HG03039 (cell line): ENCODE measurements around the gene PRKCD.

ENCODE experiments used
- ATAC-seq: cut with Tn5 transposase; IDR thresholded peaks from one replicate; pipeline ENCODE4 v1.9.1; 2021; ENCODE audit warnings: mild to moderate bottlenecking, moderate library complexity; ENCODE audit not compliant: unreplicated experiment

Gene PRKCD

DNA sequence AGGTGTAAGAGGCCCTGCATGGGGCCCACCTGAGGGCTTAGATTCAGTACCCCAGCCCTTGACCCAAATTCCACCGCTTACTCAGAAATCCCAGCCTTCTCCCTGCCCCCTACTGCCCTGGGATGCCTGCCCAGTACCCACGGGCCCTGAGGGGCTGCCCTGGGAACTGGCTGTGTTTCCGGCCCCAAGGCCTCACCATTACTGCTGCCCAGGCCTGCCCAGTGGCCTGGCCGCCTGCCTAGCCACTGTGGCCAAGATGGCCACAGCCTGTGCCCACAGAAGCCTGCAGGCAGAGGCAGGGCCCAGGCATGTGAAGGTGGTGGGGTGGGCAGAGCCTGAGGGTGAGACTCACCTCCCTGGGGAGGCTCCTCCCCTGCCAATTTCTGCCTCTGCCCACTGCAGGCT lies 6.1 kb upstream of the PRKCD start:
- ATAC-seq = no peak

DNA sequence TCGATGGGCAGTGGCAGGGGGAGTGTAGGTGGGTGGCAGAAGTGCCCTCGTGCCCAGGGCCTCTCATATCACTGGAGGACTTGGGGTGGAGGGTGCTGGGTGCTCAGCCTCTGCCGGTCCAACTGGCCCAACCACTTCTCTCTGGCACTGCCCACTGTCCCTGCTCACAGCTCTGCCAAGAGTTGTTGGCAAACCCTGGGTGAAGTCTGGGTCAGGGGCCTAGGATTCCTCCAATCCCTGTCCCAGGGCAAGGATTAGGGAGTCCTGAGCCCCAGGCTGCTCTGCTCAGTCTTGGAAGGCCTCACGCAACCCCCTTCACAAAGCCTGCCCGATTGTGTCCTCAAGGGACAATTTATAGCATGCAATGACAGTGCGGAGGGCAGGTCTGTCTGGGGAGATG lies 5.2 kb upstream of the PRKCD start:
- no peak for ATAC-seq

DNA sequence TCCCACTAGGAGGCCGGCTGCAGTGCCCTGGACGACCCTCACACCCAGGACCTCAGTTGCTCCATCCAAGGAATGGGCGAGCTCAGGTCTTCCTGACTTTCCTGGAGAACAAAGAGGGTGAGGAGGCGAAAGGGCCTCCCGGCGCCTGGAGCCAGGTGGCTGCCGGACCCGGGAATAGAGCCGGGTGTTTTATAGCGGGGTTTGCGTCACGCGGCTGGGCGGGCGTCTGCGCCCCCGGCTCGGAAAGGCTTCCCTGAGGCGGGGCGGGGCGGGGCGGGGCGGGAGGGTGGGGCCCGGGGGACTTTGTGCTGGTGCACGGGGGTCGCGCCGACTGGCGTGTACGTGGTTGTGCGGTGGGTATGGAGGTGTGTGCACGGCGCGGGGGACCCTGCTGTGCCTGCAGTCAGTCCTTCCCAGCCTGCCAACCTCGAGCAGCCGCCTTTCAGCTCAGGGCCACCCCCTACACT lies 4.6 kb upstream of the PRKCD start:
- ATAC-seq = no peak

DNA sequence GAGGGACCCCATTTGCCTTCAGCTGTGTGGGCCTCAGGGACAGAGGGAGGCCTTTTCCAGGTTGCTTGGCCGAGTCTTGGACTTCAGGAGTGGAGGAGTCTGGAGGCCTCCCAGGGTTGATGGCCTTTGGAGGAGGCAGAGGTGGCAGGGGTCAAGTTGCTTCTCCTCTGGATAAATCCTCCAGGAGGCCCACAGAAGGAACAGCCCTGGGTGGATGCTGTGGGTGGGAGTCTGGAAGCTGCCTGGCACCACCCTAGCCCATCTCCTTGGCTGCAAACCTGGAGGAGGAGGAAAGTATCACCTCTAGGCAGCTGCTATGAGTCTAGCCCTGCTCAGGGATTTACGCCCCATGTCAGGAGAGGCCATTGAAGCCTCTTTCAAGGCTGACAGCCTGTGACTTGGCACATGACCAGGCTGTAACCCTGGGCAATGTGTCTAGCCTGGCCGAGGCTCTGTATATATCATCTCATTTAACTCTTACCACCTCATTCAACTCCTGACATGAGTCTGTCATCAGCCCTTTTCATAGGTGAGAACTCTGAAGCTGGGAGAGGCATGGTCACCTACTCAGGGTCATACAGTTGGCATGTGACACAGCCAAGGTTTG lies 2.9 kb upstream of the PRKCD start:
- ATAC-seq = no peak

DNA sequence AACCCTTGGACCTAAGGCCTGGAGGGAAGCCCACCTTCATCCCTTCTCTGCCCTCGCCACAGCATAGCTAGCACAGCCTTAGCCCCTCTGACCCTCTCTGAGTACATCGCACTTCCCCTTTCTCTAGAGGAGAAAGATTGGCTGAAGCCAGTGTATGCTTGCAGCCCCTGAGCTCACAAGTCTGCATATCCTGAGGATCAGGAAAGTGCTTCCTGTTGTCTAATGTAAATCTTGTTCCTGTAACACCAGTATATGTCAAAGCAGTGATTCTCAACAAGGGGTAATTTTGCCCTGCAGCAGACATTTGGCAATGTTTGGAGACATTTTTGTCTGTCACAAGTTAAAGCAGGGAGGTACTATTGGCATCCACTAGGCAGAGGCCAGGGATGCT lies 2.2 kb upstream of the PRKCD start:
- ATAC-seq = no peak

DNA sequence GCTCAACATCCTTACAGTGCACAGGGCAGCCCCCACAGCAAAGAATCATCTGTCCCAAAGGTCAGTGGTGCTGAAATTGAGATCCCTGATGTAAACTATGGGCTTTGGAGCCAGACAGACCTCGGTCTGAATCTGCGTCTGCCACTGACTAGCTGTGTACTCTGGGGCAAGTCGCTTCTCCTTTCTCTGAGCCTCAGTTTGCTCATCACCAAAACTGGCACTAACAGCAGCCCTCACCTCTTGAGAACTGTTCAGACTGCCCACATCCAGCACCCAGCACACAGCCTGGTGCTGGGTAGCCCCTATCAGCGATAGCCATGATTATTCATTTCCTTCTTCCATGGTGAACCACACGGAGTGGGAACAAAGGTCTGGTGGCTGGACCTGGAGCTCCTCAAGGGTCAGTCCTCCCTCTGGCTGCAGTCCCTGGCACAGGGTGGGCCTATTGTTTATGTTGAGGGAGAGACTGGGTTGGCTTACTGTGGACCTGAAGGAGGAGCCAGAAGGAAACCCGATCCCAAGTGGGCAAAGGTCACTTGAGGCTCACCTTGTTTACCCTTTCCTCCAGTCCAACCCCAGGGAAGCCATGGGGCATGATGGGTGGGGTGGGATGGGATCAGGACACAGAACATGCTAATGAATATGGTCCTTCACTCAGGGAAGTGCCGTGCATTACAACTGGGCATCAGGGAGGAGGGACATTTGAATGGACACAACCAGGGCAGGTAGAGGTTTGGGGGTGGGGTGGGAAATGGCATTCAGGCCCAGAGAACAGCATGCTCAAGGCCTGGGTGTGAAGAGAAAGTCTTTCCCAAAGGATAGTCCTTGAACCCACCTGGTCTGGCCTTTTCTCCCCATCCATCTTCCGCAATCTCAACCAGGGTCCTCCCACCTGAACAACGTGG lies 1.6 kb upstream of the PRKCD start:
- no peak for ATAC-seq

DNA sequence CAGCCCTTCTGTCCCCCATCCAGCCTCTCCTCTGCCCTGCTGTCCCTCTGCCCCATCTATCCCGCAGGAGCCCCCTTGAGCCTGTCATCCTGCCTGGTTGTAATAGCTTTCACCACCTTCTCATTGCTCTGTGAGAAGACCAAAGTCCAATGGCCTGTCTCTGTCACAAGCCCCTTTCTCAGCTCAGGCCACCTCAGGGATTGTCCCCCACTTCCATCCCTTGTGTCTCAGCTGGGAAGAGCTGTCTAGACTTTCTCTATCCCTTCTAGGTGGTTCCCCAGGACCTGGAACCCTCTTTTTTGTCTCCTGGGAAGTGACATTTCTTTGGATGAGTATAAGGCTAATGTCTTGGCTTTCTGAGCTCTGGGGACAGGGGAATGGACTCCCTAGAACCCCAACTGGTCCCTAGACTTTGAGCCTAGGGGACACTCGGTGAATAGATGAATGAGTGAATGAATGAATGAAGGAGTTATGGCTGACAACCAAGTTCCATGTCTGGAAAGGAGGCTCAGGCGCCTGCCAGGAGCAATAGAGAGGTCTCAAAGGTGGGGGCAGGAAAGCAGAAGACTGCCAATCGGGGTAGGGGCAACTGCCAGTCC lies 849 bp upstream of the PRKCD start:
- ATAC-seq = no peak

DNA sequence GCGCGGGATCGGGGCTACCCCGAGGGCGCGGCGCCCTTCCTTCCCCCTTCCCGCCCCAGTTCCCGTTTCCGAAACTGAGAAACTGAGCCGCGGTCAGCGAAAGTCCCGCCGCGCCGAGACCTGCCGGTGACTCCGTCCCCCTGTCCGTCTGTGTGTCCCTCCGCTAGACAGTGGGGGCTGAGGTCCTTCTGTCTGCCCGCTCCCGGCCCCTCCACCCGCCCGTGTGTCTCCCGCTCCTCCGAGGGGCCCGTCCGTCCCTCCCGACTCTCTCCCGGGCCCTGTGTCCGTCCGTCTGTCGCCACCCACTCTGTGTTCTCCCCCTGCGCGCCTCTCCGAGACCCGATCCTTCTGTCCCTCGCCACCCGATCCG lies 426 bp downstream of the PRKCD start:
- no peak for ATAC-seq

DNA sequence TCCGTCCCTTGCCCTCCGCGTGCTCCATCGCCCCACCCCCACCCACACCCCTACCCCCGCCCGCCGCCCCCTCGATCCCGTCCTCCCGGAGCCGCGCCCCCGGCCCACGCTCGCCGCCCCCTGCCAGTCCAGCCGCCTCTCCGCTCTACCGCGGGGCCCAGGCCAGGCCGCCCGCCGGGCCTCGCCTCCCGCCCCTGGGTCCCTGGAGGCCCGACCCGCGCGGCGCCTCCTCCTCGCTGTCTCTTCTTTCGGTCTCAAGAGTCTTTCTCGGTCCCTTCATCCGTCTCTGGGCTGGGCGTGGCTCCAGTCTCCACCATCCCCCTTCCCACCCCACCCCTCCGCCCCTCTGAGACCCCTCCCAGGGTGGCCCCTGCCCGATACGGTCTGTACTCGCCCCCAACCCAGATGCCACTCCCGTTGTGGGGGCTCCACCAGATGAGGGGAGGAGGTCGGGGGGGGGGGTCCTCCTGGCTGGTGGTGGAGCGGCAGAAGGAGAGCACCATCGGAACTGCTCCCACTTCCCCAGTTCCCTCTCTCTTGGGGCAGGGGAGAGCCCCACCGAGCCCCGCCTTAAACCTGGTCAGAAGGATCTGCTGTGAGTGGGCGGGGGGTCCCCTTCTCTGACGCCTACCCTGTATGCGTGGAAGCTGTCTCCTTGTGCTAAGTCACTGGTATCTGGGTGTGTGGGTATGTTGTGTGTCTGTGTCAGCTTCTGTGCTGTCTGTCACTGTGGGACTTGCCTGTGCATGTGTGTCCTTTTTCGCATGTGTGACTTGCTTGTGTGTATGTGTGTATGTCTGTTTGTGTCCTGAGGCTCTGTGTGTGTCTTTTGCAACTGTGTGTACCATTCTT lies 1.0 kb downstream of the PRKCD start:
- no peak for ATAC-seq

DNA sequence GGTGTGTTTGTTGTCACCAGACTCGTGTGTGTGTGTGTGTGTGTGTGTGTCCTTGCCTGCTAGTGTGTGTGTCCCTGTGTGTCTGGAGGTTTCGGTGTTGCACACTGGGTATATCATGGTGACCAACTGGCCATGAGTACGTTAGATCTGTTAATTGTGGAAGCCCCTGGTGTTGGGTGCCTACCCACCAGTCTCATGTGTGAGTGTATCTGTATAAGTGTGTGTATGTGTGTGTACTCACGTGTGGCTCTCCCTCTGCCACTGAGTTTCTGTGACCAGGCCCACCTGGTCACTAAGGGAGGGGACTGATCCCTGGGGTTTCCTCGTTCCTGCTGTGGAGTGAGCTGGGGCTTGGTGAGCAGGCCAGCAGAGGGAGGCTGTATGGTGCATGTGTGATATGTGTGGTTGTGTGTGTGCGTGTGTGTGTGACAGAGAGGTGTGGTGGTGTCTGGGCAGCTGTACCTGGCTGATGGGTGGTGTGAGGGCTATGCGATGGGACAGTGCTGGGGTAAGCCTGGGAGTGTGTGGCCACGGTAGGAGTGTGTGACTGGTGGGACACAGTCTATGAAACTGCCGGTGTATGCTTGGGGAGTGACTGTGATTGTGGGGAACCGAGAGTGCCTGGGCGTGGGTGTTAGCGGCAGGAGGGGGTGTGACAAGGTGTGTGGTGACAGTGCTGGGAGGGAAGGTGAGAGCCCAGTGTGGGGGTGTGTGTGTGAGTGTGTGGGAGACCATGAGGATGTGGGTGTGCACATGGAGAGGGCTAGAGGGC lies 1.8 kb downstream of the PRKCD start:
- no peak for ATAC-seq

DNA sequence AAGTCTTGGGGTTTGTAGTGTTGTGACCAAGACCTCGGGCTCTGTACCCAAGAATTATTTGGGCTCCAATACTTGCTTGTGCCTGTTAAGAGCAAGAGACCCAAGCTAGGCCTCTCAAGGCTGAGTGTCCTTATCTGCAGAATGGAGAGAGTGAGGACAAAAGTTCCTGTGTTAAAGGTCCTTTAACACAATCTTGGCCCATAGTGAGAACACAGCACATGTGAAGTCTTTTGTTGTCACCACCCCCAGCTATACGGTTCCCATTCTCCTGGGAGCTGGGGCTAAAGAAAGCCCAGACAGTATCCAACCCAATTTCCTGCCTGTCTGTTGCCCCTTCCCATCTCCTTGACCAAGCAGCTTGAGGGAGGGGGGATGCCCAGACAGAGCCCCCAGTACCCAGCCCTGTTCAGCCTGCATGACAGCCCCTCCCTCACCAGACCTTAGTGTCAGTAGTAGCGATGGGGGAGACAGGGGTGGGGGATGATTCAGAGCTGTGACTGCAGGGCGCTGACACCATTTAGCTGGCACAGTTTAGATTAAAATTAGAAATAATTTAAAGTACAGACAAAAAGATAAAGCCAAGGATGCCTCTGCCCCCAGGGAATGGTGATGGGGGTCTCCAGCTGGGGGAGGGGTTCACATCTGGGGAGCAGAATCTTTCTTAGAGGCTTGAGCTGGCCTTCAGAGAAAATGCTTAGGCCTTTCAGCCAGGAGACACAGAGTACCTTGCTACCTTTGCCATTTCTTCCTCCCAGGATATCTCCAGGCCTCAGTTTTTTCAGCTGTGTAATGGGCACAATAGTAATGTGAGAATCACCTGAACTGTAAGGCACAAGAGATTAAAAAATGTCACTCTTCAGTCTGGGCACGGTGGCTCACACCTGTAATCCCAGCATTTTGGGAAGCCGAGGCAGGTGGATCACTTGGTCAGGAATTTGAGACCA lies 2.7 kb downstream of the PRKCD start:
- ATAC-seq = no peak

DNA sequence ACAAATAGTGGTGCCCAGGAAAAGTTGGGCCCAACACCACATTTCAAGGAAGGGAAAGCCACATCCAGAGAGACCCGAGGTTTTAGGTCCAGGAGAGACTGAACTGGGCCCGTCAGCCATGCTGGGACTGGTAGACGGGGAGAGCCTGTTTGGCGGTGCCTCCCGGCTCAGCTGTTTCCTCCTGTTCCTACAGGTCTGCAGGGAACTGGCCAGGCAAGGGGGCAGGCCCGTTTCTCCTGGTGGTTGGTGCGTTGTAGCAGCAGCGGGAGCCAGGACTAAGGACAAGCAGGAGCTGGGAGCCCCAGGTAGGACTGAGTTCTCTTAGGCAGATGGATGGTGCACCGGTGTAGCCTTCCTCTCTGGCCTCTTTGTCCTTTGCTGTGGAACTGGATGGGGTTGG lies 3.9 kb downstream of the PRKCD start:
- no peak for ATAC-seq

DNA sequence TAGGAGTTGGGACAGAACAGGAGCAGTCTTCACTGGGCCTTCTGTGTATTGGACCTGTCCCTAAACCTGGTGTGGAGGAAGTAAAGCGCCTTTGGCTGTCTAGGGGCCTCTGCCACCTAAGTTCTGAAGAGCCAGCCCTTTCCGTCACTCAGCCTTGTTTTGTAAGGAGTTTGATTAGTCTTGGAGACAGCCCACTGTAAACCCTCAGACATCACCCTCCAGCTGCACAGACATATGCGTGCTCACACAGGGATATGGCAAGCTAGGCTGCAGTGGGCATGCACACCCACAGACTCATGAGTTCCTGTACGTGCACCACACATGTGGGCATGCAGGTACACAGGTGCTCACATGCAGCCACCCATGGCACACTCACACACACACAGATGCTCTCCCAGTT lies 5.2 kb downstream of the PRKCD start:
- ATAC-seq = no peak

DNA sequence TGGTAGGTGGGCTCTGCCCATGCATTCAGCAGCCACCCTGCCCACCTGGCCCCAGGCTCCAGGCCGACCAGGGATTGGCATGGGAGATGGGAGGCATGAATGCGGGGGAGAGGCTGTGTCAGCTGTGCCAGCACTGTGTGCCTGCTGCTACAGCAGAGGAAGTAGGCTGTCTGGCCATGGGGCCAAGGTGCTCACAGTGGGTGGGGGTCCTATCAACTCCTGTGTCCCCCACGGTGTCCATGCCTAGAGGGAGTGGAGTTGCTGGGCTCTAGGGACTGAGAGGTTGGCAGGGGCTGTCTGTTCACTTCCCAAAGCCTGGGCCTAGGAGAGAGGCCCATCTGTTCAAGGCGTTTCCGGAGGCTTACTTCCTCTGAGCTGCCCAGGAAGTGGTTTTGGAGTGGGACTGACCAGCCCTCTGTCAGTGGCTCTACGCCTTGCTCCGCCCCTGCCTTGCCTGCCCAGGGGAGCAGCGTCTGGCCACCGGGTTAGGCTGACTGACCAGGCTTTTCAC lies 5.8 kb downstream of the PRKCD start:
- ATAC-seq = no peak

DNA sequence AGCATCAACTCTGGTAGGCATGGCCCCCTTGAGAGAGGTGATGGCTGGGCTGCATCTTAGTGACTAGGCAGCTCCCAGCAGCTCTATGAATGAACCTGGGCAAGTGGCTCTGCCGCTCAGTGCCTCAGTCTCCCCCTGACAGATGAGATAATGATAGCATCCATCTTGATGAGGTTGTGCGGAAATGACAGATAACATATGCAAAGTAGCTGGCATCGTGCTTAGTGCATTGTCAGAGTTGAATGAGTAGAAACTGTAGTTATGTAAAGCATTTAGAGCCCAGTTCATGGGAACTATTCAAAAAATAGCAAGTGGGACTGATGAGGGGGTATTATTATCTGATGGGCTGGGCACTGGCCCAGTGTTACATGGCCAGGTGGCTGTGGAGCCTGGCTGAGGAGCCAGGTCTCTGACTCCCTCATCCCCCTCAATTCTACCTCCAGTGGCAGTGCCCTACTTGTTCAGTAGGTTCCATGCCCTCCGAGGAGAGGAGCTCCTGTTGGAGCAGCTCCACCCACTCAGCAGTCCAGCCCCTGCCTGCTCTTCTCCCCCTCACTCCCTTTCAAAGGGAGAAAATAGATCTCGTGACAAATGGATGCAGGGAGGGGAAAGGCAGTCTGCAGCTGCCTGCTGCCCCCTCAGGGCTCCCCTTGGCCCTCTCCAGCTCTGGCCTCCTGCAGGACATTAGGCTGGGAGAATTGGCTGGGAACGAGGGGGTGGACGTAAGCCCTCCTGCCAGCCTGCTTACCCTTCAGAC lies 6.6 kb downstream of the PRKCD start:
- ATAC-seq = no peak

DNA sequence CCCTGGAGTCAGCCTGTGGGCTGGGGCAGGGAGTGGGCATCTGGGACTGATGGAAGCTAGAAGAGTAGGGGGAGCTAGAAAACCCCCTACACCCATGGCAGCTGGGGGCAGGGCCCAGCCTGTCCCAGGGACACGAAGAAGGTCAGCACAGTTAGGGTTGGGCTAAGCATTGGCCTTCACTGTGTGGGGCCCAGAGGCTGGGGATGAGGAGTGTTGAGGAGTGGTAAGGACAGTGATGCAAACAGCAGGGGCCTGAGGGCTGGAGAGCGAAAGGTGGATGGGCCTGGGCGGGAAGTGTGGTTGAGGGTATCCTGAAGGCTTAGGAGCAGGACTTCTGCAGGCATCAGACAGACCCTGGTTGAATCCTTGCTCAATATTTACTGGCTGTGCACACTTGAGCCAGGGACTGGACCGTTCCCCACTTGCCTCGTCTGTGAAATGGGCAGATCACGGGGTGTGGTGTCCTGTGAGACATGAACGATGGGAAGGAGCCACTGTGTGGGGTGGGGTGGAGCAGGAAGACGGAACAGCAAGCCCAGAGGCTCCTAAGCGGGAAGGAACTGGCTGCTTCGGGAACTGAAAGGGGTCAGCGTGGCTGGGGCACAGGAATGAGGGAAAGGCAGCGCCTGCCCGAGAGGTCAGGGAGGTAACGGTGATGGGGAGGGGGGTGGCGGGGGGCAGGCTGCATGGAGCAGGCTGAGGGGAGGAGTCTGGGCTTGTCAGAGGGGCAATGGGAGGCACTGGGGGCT lies 7.3 kb downstream of the PRKCD start:
- no peak for ATAC-seq

DNA sequence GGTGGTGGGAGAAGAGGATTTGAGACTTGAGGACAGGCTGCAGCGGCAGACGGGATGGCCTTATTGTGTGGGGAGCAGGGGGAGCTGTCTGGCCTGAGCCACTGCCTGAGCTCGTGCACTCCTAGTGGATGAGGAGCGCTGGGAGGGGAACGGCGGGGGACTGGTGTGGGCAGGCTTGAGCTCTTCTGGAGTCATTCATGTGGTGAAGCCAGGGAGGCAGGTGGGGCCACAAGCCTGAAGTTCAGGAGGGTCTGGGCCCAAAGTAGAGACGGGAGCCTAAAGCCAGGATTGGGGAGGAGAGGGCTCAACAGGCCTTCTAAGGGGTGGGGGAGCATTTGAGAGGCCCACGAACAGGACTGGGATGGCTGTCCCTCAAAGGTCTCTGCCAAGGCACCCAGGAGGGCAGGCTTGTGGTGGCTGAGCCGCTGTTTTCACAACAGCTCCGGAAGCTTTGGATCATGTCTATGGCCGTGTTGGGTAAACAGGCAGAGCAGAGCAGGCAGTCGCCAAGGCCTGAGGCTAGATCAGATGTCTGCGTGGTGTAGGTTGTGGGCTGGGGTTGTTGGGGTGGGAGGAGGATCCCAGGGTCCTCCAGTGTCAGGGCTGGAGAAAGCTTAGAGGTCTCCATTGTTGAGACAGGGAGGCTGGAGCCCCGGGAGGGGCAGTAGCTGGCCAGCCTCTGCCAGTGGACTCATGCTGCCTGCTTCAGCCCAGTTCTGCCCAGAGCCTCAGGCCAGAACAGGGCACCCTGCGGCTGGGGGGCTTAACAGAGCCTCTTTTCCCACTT lies 8.2 kb downstream of the PRKCD start:
- no peak for ATAC-seq
